Bronchial epithelial cell (primary cell): ENCODE measurements around the gene PTEN. TPM values are rescaled to one million over a fixed set of nuclear protein-coding genes. Genes with fewer than 3 reads are reported as not detected.
"Not testable (repeated sequence)": the region's sequence is repeated elsewhere in the genome, so short reads cannot be mapped to it uniquely, and the experiment has no call there.

ENCODE experiments used
- DNase-seq: peaks from one replicate; pipeline ENCODE4 v3.0.0-alpha.2; 2010; ENCODE audit warnings: low read depth
- FAIRE-seq: peaks from 2 replicates; lab custom pipeline; 2011; peaks lifted over from hg19 to GRCh38; lab: Jason Lieb, UNC
- H3K27me3 ChIP-seq: 2 replicates; pipeline ENCODE4 v1.5.1; 2011; ENCODE audit warnings: low read length; ENCODE audit not compliant: control insufficient read depth, insufficient read depth
- H3K36me3 ChIP-seq: 2 replicates; pipeline ENCODE4 v1.5.1; 2011; ENCODE audit warnings: low read length; ENCODE audit not compliant: control insufficient read depth, insufficient read depth
- H3K4me3 ChIP-seq: 2 replicates; pipeline ENCODE4 v1.5.1; 2011; ENCODE audit warnings: mild to moderate bottlenecking, low read depth, low read length, control low read depth
- CTCF ChIP-seq: IDR thresholded peaks from 2 replicates; pipeline ENCODE4 v1.5.1; 2011; ENCODE audit warnings: mild to moderate bottlenecking, moderate library complexity, low read length, control low read depth, inconsistent platforms; ENCODE audit not compliant: insufficient read depth, severe bottlenecking
- total RNA-seq: library from RNA; depleted of rRNA; stranded (reverse); fragments of >200 nt; gene quantifications from 2 replicates; pipeline ENCODE4 v1.2.1, GENCODE V29; 2014

The PTEN gene
- total RNA-seq, 1 donor from 2014 or later: 90.0 TPM

DNA sequence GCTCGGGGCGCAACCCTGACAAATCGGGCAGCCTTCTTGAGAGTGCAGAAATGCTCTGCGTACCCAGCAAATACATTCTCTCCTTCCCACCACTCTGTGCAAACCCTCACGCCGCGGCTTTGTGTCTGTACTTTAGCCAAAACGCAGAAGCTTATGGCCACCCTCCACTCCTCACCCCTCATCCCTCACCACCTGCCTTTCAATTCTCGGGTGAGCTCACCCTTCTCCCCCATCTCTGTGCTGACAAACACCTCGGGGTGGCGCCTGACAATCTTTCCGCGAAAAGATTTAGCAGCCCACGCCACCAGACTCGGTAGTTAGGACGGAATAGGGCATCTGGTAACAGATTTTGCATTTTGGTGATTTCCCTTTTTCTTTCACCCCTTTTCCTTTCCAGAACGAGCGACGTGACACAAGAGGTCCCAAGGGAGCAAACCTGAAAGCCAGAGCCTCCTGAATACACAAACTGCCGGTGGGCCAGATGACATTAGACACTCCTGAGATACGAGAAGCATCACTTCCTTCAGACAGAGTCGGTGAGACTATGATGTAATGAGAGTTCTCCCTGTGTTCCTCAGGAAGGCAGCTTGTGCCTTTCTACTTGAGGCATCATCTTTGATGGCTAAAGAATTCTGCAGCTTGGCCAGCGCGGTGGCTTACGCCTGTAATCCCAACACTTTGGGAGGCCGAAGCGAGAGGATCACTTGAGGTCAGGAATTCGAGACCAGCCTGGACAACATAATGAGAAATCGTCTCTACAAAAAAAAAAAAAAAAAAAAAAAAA, 44.7 kb upstream of the PTEN start:
- TF ChIP-seq CTCF: peak; percentile 13
- Histone ChIP-seq H3K36me3 (no peaks in the 10 kb centered on the region), H3K4me3 (peak overlapping the region; percentile 48), H3K27me3 (no peaks in the 10 kb centered on the region)
- no peak for FAIRE-seq
- peak; percentile 32 for DNase-seq

DNA sequence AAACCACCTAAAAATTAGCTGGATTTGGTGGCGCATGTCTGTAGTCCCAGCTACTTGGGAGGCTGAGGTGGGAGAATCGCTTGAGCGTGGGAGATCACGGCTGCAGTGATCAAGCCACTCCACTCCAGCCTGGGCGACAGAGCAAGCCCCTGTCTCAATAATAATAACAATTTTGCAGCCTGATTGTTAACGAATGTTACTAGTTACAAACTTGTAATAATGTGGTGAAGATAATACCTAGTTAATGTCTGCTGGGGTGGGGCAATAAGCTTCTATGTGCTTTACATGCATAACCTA, 44.2 kb upstream of the PTEN start:
- TF ChIP-seq CTCF: no peak
- FAIRE-seq (no peak), DNase-seq (no peak)
- no peaks in the 10 kb centered on the region for H3K27me3 ChIP-seq
- H3K4me3 ChIP-seq: no peak overlapping the region
- no peaks in the 10 kb centered on the region for H3K36me3 ChIP-seq

DNA sequence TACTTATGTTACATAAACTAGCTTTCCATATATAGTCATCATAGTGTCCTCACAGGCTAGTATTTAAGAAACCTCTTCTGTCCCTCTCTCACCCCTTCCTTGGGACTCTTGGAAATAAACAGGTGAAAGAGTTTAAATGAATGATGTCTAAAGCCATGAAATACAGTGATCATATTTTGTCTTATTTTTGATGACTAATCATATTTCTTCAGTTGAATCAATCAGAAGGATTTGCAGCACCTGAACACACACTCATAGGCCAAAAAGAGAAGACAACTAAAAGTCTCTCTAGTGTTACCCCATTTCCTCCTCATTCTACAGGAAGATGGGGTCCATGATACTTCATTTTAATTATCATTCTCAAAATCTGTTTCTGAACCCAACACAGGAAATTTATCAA, 36.8 kb upstream of the PTEN start:
- H3K36me3 ChIP-seq: no peaks in the 10 kb centered on the region
- no peak for DNase-seq
- TF ChIP-seq CTCF: no peak
- no peak for FAIRE-seq
- no peak overlapping the region for H3K4me3 ChIP-seq
- H3K27me3 ChIP-seq: no peaks in the 10 kb centered on the region

GRCh38 chr10:87827681-87828080, 35.7 kb upstream of the PTEN start:
- DNase-seq (no peak), FAIRE-seq (no peak)
- TF ChIP-seq CTCF: no peak
- Histone ChIP-seq H3K36me3 (no peaks in the 10 kb centered on the region), H3K4me3 (no peak overlapping the region), H3K27me3 (no peaks in the 10 kb centered on the region)

DNA sequence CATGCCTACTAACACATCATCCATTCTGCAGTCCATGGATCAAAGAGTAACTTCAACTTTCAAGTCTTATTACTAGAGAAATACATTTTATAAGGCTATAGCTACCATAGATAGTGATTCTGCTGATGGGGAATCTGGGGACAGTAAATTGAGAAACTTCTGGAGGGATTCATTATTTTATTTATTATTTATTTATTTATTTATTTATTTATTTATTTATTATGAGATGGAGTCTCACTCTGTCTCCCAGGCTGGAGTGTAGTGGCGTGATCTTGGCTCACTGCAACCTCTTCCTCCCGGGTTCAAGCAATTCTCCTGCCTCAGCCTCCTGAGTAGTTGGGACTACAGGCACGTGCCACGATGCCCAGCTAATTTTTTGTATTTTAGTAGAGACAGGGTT, 34.4 kb upstream of the PTEN start:
- not testable (repeated sequence) for H3K4me3 ChIP-seq, H3K36me3 ChIP-seq, DNase-seq, H3K27me3 ChIP-seq, FAIRE-seq

- no peak for TF ChIP-seq CTCF
- H3K4me3 ChIP-seq: no peak overlapping the region
- FAIRE-seq: no peak
- H3K27me3 ChIP-seq: no peaks in the 10 kb centered on the region
- H3K36me3 ChIP-seq: no peaks in the 10 kb centered on the region
- peak; percentile 66 for DNase-seq
These were observed 33.3 kb upstream of the PTEN start for GRCh38 chr10:87829986-87830729.
